ENCODE results near the gene RCOR2.

The RCOR2 gene

DNA sequence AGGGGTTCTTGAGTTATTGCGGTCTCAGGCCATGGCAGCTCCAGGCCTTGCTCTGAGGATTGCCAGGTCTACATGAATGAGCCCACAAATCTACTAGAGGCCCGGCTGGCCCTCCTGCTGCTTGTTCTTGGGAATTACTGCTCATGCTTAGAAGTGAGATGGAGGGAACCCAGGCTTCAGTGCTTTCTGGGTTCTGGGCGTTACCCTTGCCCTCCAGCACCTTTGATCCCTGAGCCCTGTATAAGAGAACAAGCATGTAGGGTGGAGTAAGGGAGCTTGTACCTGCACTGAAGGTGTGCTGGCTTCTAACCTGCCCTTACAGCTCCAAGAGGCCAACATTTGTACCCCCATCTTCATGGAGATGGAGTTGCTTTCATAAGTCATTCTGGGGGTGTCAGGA is 25.8 kb upstream of the RCOR2 start:
- H3K9me2 ChIP-seq (replicated peaks; ENCODE audit: insufficient read depth, low read length) = no peaks in the 10 kb centered on the region
- H3K4me3 ChIP-seq (ENCODE audit: low read length) = no peak overlapping the region
- peaks cover 11% of the 10 kb centered on the region; the same call in 1 of the 2 replicates for H3F3A ChIP-seq (ENCODE audit: insufficient read depth, low read length)
- H3K9ac ChIP-seq (ENCODE audit: low read length) = no peak overlapping the region
- H3K4me2 ChIP-seq (ENCODE audit: low read depth, low read length) = no peak overlapping the region
- no peak overlapping the region for H2AFZ ChIP-seq (ENCODE audit: low read length)
- H3K27me3 ChIP-seq (replicated peaks; ENCODE audit: insufficient read depth, low read length) = no peaks in the 10 kb centered on the region
- no peaks in the 10 kb centered on the region for H4K20me1 ChIP-seq (ENCODE audit: insufficient read depth, low read length)
- TF ChIP-seq EZH2 (optimal IDR thresholded peaks at IDR 0.05; ENCODE audit: low read depth, low read length) (no peak), EZH2phosphoT487 (IDR thresholded peaks at IDR 0.05; ENCODE audit: low read length) (no peak)
- TF ChIP-seq, protein P1, sequence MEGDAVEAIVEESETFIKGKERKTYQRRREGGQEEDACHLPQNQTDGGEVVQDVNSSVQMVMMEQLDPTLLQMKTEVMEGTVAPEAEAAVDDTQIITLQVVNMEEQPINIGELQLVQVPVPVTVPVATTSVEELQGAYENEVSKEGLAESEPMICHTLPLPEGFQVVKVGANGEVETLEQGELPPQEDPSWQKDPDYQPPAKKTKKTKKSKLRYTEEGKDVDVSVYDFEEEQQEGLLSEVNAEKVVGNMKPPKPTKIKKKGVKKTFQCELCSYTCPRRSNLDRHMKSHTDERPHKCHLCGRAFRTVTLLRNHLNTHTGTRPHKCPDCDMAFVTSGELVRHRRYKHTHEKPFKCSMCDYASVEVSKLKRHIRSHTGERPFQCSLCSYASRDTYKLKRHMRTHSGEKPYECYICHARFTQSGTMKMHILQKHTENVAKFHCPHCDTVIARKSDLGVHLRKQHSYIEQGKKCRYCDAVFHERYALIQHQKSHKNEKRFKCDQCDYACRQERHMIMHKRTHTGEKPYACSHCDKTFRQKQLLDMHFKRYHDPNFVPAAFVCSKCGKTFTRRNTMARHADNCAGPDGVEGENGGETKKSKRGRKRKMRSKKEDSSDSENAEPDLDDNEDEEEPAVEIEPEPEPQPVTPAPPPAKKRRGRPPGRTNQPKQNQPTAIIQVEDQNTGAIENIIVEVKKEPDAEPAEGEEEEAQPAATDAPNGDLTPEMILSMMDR (IDR thresholded peaks at IDR 0.05; ENCODE audit: low read length) = no peak
- H3K79me2 ChIP-seq (ENCODE audit: low read length) = peaks cover 65% of the 10 kb centered on the region
- no peak for DNase-seq
- H3K9me3 ChIP-seq (replicated peaks; ENCODE audit: insufficient read depth, low read length) = no peaks in the 10 kb centered on the region
- no peaks in the 10 kb centered on the region for H3K36me3 ChIP-seq (replicated peaks; ENCODE audit: insufficient read depth, low read length)
- 0 out of 2 replicates have a peak, but pooled peaks cover 6% of the 10 kb centered on the region for H3K4me1 ChIP-seq (ENCODE audit: low read length)
- no peak overlapping the region for H3K27ac ChIP-seq (ENCODE audit: low read length)

DNA sequence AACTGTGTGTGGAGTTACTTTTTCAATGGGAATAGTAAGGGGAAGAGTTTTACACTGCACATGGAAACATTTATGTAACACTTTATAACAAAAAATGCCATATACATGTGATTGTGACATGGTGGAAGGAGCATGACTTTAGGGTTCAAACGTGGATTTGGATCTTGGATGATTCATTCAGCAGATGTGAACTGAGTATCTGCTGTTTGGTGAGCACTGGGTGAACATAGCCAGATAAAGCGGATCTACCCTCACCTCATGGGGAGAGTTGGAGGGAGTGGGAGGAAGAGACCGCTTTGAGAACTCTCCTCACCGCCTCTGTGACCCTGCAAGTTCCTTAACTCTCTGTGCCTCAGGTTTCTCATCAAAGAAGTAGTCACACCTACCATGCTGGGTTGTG is 24.9 kb upstream of the RCOR2 start:
- Histone ChIP-seq H3K4me2 (ENCODE audit: low read depth, low read length) (no peak overlapping the region), H2AFZ (ENCODE audit: low read length) (no peak overlapping the region), H3K9me2 (replicated peaks; ENCODE audit: insufficient read depth, low read length) (no peaks in the 10 kb centered on the region), H4K20me1 (ENCODE audit: insufficient read depth, low read length) (no peaks in the 10 kb centered on the region), H3K79me2 (ENCODE audit: low read length) (peaks cover 65% of the 10 kb centered on the region), H3K36me3 (replicated peaks; ENCODE audit: insufficient read depth, low read length) (no peaks in the 10 kb centered on the region), H3F3A (ENCODE audit: insufficient read depth, low read length) (peaks cover 11% of the 10 kb centered on the region; the same call in 1 of the 2 replicates), H3K27me3 (replicated peaks; ENCODE audit: insufficient read depth, low read length) (no peaks in the 10 kb centered on the region), H3K9me3 (replicated peaks; ENCODE audit: insufficient read depth, low read length) (no peaks in the 10 kb centered on the region), H3K9ac (ENCODE audit: low read length) (no peak overlapping the region), H3K4me3 (ENCODE audit: low read length) (no peak overlapping the region), H3K27ac (ENCODE audit: low read length) (no peak overlapping the region), H3K4me1 (ENCODE audit: low read length) (0 out of 2 replicates have a peak, but pooled peaks cover 7% of the 10 kb centered on the region)
- TF ChIP-seq EZH2 (optimal IDR thresholded peaks at IDR 0.05; ENCODE audit: low read depth, low read length) (no peak), EZH2phosphoT487 (IDR thresholded peaks at IDR 0.05; ENCODE audit: low read length) (no peak)
- TF ChIP-seq, protein P1 (IDR thresholded peaks at IDR 0.05; ENCODE audit: low read length) = no peak
- DNase-seq = no peak

DNA sequence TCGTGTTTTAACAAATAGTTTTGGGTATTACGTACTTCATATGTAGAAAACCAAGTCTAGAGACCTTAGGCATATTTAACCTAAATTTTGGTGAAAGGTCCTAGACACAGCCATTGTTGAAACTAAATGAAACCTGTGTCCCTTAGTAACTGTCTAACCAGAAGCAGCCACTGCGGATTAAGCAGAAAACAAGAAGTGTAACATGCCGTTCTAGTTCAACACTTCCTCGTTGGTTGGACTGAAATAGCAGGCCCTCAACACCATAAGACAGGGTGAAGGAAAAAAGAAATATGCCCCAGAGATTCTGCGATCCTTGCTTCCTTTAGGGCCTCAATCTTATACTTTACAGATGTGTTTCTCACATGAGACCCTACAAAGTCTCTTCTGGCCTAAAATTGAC is 23.8 kb upstream of the RCOR2 start:
- H3K36me3 ChIP-seq (replicated peaks; ENCODE audit: insufficient read depth, low read length) = no peaks in the 10 kb centered on the region
- H3K9ac ChIP-seq (ENCODE audit: low read length) = no peak overlapping the region
- H3K4me3 ChIP-seq (ENCODE audit: low read length) = no peak overlapping the region
- no peaks in the 10 kb centered on the region for H3K9me2 ChIP-seq (replicated peaks; ENCODE audit: insufficient read depth, low read length)
- no peaks in the 10 kb centered on the region for H3K9me3 ChIP-seq (replicated peaks; ENCODE audit: insufficient read depth, low read length)
- H3K4me1 ChIP-seq (ENCODE audit: low read length) = 0 out of 2 replicates have a peak, but pooled peaks cover 7% of the 10 kb centered on the region
- peaks cover 65% of the 10 kb centered on the region for H3K79me2 ChIP-seq (ENCODE audit: low read length)
- no peak overlapping the region for H3K4me2 ChIP-seq (ENCODE audit: low read depth, low read length)
- no peaks in the 10 kb centered on the region for H3K27me3 ChIP-seq (replicated peaks; ENCODE audit: insufficient read depth, low read length)
- H2AFZ ChIP-seq (ENCODE audit: low read length) = no peak overlapping the region
- peaks cover 11% of the 10 kb centered on the region; the same call in 1 of the 2 replicates for H3F3A ChIP-seq (ENCODE audit: insufficient read depth, low read length)
- TF ChIP-seq EZH2 (optimal IDR thresholded peaks at IDR 0.05; ENCODE audit: low read depth, low read length) = no peak
- no peak for TF ChIP-seq EZH2phosphoT487 (IDR thresholded peaks at IDR 0.05; ENCODE audit: low read length)
- TF ChIP-seq, protein P1 (IDR thresholded peaks at IDR 0.05; ENCODE audit: low read length) = no peak
- H3K27ac ChIP-seq (ENCODE audit: low read length) = no peak overlapping the region
- DNase-seq = no peak
- no peaks in the 10 kb centered on the region for H4K20me1 ChIP-seq (ENCODE audit: insufficient read depth, low read length)
